Left colon (tissue), 2 donors: ENCODE data around the gene STK32B. TPM values are rescaled to one million over a fixed set of nuclear protein-coding genes. Genes with fewer than 3 reads are reported as not detected.

Experiments
- total RNA-seq, 2 donors: library from RNA; stranded (reverse); fragmentation: NEBNext Ultra II Directional; extraction: Animal tissue kit (Norgen Biotek cat#: 25700); gene quantifications; one replicate each; pipeline ENCODE4 v1.2.1, GENCODE V29; 2021
- donor health status: DM: no; HTN: no; CAD: no.
- donor health status: DM: yes; HTN: yes; CAD: no.

Gene STK32B
- total RNA-seq, 2 donors from 2014 or later: 0.40 to 0.78 TPM

Other genes starting within 250 kb of the STK32B start
- gene MSX1, start 191.8 kb upstream of the STK32B start, total RNA-seq: under 1 TPM; 0.24 to 0.25 TPM
- gene CYTL1, start 32.0 kb upstream of the STK32B start, total RNA-seq: under 1 TPM; 0.52 to 0.78 TPM